HG02970 (cell line): ENCODE results near the gene PNMA6A.
"Not testable (repeated sequence)": the region's sequence is repeated elsewhere in the genome, so short reads cannot be mapped to it uniquely, and the experiment has no call there.

Experiments used
- ATAC-seq: cut with Tn5 transposase; IDR thresholded peaks from one replicate; pipeline ENCODE4 v1.9.1; 2021; ENCODE audit warnings: mild to moderate bottlenecking, moderate library complexity, moderate number of reproducible peaks; ENCODE audit not compliant: unreplicated experiment, low FRiP score

Gene PNMA6A

DNA sequence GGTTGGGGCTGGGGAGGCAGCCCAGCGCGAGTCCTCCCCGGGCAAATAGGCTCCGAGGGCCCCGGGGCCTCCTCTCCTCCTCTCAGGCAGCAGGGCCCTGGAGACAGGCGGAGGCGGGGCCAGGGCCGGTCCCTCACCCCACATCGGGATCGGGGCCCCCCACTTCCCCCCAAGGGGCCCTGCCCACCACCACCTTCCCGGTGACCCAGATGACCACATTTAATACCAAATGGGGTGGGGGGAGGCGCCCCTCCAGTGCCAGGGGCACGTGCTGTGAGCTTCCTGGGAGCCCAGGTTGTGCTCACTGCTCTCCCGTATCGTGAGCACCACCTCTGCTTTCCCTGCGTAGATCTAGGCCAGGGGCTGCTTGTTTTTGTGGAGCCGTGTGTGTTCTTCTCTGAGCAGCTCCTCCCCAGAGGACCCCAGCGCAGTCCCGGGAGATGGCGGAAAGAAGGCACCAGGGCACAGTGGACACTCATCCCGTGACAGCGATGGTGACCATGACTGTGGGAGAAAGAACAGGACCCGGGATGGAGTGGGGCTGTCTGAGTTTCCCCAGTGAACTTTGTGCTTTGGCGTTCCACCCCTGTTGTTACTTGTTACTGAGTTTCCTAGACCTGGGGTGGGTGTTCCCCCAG is 2.1 kb downstream of the PNMA6A start:
- ATAC-seq = no peak

GRCh38 chrX:153074935-153075334 is 2.7 kb downstream of the PNMA6A start:
- no peak for ATAC-seq

DNA sequence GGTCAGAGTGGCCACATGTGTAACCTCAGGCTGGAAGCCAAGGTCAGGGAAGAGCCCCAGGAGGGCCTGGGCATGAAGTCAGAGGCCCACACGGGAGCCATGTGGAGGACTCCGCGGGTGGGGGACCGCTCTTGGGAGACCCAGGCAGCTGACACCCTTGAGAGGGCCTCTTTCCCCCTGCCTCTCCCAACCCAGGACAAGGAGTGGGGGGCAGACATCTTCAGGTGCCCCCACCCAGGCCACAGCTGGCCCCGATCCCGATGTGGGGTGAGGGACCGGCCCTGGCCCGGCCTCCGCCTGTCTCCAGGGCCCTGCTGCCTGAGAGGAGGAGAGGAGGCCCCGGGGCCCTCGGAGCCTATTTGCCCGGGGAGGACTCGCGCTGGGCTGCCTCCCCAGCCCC is 3.1 kb downstream of the PNMA6A start:
- ATAC-seq = no peak

GRCh38 chrX:153077437-153078135 is 5.3 kb downstream of the PNMA6A start:
- not testable (repeated sequence) for ATAC-seq

DNA sequence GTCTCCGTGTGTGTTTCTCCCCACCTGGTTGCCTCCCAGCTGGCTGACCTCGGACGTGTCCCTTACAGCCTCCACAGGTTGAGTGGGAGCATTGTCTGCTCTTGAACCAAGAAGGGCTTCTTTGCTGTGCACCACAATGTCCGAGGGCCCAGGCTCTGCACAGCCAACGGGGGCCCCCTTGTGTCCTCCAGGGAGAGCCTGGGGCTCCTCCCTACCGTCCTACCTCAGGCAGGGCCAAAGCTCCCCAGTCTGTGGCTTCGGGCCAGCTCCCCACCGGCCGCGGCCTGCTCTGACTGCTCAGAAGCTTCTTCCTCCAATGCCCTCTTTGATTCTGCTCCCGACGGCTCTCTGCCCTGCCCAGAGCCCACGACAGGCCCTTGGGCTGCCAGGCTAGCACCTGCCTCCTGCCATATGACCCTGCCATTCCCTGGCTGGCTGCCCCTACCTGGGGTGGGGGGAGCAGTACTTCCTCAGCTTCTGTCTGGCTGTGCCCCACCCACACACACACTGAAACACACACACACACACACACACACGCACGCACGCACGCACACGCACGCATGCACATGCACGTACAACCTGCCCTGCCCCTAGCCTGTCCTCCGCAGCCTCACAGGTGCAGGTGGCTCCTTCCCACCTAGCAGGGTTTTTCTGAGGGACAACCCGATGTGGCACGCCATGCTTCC is 11.1 kb downstream of the PNMA6A start:
- ATAC-seq = not testable (repeated sequence)

DNA sequence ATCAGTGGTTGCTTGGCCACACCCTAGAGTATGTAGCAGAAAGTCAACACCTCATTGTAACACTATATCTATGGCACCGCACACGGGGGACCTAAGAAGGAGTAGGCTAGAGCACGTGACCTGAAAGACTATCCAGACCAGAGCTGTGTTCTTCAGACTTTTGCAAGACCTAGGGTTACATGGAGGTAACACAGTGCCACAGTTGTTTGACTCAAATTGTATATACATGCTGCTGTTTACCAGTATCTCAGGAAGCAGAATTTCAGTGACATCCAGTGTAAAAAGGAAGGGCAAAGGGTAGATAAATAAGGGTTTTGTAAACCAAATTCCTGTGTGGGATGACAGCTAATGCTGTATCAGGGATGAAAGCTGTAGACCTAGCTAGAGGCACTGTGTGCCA is 30.2 kb downstream of the PNMA6A start:
- ATAC-seq = no peak

GRCh38 chrX:153104959-153105358 is 32.7 kb downstream of the PNMA6A start:
- ATAC-seq = not testable (repeated sequence)

DNA sequence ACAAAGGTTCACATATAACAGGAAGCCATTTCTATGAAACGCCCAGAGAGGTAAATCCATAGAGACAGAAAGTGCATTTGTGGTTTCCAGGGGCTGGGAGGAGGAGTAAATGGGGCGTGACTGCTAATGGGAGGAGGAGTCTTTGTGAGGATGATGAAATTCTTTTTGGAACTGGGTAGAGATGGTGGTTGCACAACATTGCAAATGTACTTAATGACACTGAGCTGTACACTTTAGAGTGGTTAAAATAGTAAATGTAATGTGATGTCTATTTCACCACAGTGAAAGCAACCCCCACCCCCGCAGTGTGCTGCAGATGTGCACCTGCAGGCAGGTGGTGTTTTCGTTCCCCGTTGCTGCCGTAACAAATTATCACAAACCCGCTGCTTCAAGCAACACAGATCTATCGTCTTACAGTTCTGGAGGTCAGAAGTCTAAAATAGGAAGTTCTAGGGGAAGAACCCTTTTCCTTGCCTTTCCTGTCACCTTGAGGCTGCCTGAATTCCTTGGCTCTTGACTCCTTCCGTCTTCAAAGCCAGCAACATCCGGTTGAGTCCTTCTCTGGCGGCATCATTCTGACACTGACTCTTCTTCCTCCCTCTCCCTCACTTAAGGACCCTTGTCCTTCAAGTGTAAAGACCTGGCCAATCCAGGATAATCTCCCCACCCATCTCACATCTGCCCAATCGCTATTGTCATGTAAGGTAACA is 34.0 kb downstream of the PNMA6A start:
- not testable (repeated sequence) for ATAC-seq

GRCh38 chrX:153110735-153111134 is 38.5 kb downstream of the PNMA6A start:
- ATAC-seq = not testable (repeated sequence)

DNA sequence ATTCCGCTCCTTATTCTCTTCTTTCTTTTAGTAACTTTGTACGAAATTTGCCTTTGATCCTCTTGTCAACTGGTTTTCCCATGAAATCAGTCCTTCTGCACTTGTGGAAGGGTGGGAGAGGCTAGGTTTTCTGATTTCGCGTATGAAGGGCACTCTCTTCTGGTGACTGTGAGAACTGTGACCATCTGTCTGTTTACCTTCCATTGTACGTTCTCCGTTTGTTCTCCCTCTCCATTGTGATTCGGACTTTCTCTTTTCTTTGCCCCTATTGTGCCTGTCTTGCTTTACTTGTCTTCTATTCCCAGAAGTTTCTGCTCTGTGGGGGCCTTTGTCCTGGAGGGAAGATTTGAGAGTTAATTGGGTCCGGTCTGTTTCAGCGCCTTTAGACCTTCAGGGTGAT is 41.6 kb downstream of the PNMA6A start:
- not testable (repeated sequence) for ATAC-seq

DNA sequence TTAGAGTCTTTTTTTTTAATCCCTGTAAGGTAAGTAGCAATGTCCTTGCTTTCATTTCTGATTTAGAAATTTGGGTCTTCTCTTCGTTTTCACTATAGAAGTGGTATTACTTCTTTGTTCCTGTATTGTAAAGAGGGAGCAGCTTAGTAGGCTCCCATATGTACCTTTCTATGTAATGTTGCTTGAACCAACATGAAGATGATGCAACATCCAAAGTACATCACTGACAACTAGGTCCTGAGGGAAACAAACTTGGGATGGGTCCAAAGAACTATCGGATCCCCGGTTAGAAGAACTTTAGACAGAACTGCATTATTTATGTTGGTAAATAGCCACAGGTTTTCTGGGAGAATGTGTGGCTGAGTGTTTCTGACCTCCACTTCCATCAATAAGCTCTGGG is 45.5 kb downstream of the PNMA6A start:
- not testable (repeated sequence) for ATAC-seq

DNA sequence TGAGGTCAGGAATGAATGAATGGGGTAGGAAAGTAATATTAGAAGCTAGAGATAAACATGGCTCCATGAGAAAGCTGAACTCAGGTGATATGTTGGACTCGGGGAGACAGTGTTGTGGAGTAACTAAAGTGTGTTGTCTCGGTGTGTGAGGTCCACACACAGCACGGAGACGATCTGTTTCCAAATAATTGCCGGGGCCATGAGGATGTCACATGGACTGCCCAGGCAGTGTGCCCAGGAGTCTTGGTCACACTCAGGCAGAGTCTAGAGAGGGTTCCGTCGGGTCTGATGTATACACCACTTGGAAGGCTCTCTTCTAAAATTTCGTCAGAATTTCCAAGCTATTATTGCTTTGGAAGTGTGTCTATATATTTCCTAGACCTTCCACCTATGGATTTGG is 48.0 kb downstream of the PNMA6A start:
- ATAC-seq = not testable (repeated sequence)

DNA sequence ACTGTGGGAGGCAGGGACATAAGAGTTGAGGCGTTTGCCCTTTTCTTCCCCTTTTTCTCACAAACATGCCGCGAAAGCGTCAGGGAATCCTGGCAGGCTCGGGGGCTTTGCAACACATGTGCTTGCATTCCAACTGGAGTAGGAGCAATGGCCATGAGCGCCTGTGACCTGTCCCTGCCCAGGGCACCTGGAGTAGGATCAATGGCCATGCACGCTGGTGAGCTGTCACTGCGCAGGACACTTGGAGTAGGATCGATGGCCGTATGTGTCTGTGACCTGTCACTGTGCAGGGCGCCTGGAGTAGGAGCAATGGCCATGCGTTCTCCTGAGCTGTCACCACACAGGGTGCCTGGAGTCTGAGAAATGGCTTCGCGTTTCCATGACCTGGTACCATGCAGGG is 51.2 kb downstream of the PNMA6A start:
- not testable (repeated sequence) for ATAC-seq
